HEK293 (cell line): ENCODE data around the gene OSBPL10.

Source experiments
- CTCF ChIA-PET: fragments of 350-600 bp; formaldehyde crosslinking; extraction: SDS; loops from one replicate; lab custom pipeline; 2021; ENCODE audit warnings: antibody characterized with exemption; lab: Yijun Ruan, JAX
- POLR2A ChIA-PET: fragments of 300-600 bp; formaldehyde crosslinking; extraction: SDS; loops from one replicate; lab custom pipeline; 2020; ENCODE audit warnings: antibody characterized with exemption, inconsistent platforms; lab: Yijun Ruan, JAX
- H3K27ac ChIP-seq: fragments of 200-500 bp; sonication (Bioruptor generic); 2 replicates; pipeline ENCODE4 v1.5.1; 2014; ENCODE audit warnings: low read depth, low read length, control low read depth, inconsistent platforms; ENCODE audit errors: extremely low read depth
- H3K36me3 ChIP-seq, 2 experiments: fragments of 200-500 bp in 1 of 2; sonication (Bioruptor generic) in 1 of 2; 1 replicate in 1 of 2; 2 replicates in 1 of 2; pipeline ENCODE4 v1.5.1; 2014 to 2017; ENCODE audit warnings: inconsistent platforms in 2 of 2, low read length in 2 of 2; ENCODE audit not compliant: control insufficient read depth in 2 of 2, insufficient read depth in 1 of 2
- H3K4me1 ChIP-seq: fragments of 200-500 bp; sonication (Bioruptor generic); 2 replicates; pipeline ENCODE4 v1.5.1; 2014; ENCODE audit warnings: mild to moderate bottlenecking, low read length, inconsistent platforms; ENCODE audit not compliant: control insufficient read depth, insufficient read depth
- H3K4me3 ChIP-seq: 2 replicates; pipeline ENCODE4 v1.5.1; 2011; ENCODE audit warnings: low read depth, mild to moderate bottlenecking, control low read depth, low read length, moderate library complexity
- H3K9me3 ChIP-seq: fragments of 200-500 bp; sonication (Bioruptor generic); 2 replicates; pipeline ENCODE4 v1.5.1; 2014; ENCODE audit warnings: low read depth, low read length, inconsistent platforms; ENCODE audit not compliant: control insufficient read depth, insufficient read depth
- ATF2 ChIP-seq: fragments of 450-650 bp; formaldehyde crosslinking; IDR thresholded peaks from 2 replicates; pipeline ENCODE4 v1.5.1; 2016; ENCODE audit warnings: missing biosample characterization, missing genetic modification characterization, low read depth
- GLI2 ChIP-seq: fragments of 450-650 bp; formaldehyde crosslinking; IDR thresholded peaks from 2 replicates; pipeline ENCODE4; 2017; ENCODE audit warnings: missing biosample characterization, missing genetic modification characterization, low read depth, borderline replicate concordance
- GLIS2 ChIP-seq: fragments of 450-650 bp; formaldehyde crosslinking; IDR thresholded peaks from 2 replicates; pipeline ENCODE4 v1.5.1; 2016; ENCODE audit warnings: missing biosample characterization, missing genetic modification characterization
- IKZF3 ChIP-seq: fragments of 450-650 bp; IDR thresholded peaks from 2 replicates; pipeline ENCODE4 v1.5.0; 2018; ENCODE audit warnings: missing biosample characterization, mild to moderate bottlenecking, missing genetic modification characterization, moderate library complexity
- MEIS1 ChIP-seq: sonication (generic); formaldehyde crosslinking; IDR thresholded peaks from 2 replicates; pipeline ENCODE4 v1.8.1; 2022; ENCODE audit warnings: missing genetic modification reagents, mild to moderate bottlenecking, borderline replicate concordance
- YY2 ChIP-seq: fragments of 450-650 bp; formaldehyde crosslinking; IDR thresholded peaks from 2 replicates; pipeline ENCODE4 v1.5.1; 2016; ENCODE audit warnings: missing biosample characterization, missing genetic modification characterization
- ZFP37 ChIP-seq: fragments of 450-650 bp; formaldehyde crosslinking; IDR thresholded peaks from 2 replicates; pipeline ENCODE4 v1.5.1; 2016; ENCODE audit warnings: missing biosample characterization, missing genetic modification characterization
- ZNF121 ChIP-seq: fragments of 450-650 bp; formaldehyde crosslinking; IDR thresholded peaks from 2 replicates; pipeline ENCODE4 v1.5.1; 2016; ENCODE audit warnings: missing biosample characterization, missing genetic modification characterization
- ZNF138 ChIP-seq: fragments of 450-650 bp; formaldehyde crosslinking; IDR thresholded peaks from 2 replicates; pipeline ENCODE4 v1.5.1; 2016; ENCODE audit warnings: missing biosample characterization, missing genetic modification characterization, borderline replicate concordance
- ZNF155 ChIP-seq: fragments of 450-650 bp; formaldehyde crosslinking; IDR thresholded peaks from 2 replicates; pipeline ENCODE4 v1.5.1; 2016; ENCODE audit warnings: missing biosample characterization, missing genetic modification characterization
- ZNF341 ChIP-seq: fragments of 450-650 bp; formaldehyde crosslinking; IDR thresholded peaks from 2 replicates; pipeline ENCODE4; 2016; ENCODE audit warnings: low read depth, missing biosample characterization, missing genetic modification characterization
- ZNF513 ChIP-seq: fragments of 450-650 bp; IDR thresholded peaks from 2 replicates; pipeline ENCODE4 v1.5.1; 2018; ENCODE audit warnings: missing biosample characterization, missing genetic modification characterization
- ZNF747 ChIP-seq: fragments of 450-650 bp; formaldehyde crosslinking; IDR thresholded peaks from 2 replicates; pipeline ENCODE4 v1.5.1; 2016; ENCODE audit warnings: missing biosample characterization, missing genetic modification characterization
- ZXDB ChIP-seq: fragments of 450-650 bp; formaldehyde crosslinking; IDR thresholded peaks from 2 replicates; pipeline ENCODE4 v1.5.1; 2016; ENCODE audit warnings: missing biosample characterization, missing genetic modification characterization
- TF ChIP-seq, protein P1 (sequence below): fragments of 450-650 bp; formaldehyde crosslinking; optimal IDR thresholded peaks from 2 replicates; pipeline ENCODE3; 2016; ENCODE audit warnings: missing biosample characterization, mild to moderate bottlenecking, missing genetic modification characterization
- TF ChIP-seq, protein P2 (sequence below): fragments of 450-650 bp; formaldehyde crosslinking; IDR thresholded peaks from 2 replicates; pipeline ENCODE4 v1.5.1; 2017; ENCODE audit warnings: missing biosample characterization, missing genetic modification characterization
- TF ChIP-seq, protein P3 (sequence below): fragments of 450-650 bp; formaldehyde crosslinking; IDR thresholded peaks from 2 replicates; pipeline ENCODE4 v1.5.1; 2016; ENCODE audit warnings: missing biosample characterization, missing genetic modification characterization
- TF ChIP-seq, protein P4 (sequence below): fragments of 450-650 bp; formaldehyde crosslinking; IDR thresholded peaks from 2 replicates; pipeline ENCODE4 v1.5.1; 2016; ENCODE audit warnings: missing biosample characterization, missing genetic modification characterization, borderline replicate concordance
- TF ChIP-seq, protein P5 (sequence below): fragments of 450-650 bp; formaldehyde crosslinking; IDR thresholded peaks from 2 replicates; pipeline ENCODE4 v1.5.1; 2016; ENCODE audit warnings: missing biosample characterization, missing genetic modification characterization, borderline replicate concordance

Gene OSBPL10

GRCh38 chr3:31710123-31710803 lies 270.8 kb downstream of the OSBPL10 start:
- ChIA-PET CTCF (interaction anchor here (0.6 kb wide), 1 partner anchor 13 kb away, joined by 3 read pairs; no protein-coding TSS in a partner anchor), POLR2A (no interaction called here)
- Histone ChIP-seq H3K36me3 (no peaks in the 10 kb centered on the region), H3K4me1 (no peaks in the 10 kb centered on the region), H3K9me3 (no peaks in the 10 kb centered on the region), H3K27ac (no peak overlapping the region), H3K4me3 (no peak overlapping the region)
- TF ChIP-seq ZNF513 (tag by site-specific recombination), result no peak
- TF ChIP-seq GLI2 (tag by site-specific recombination), result no peak
- no peak for TF ChIP-seq ZNF341 (tag by site-specific recombination)
- TF ChIP-seq, protein P1, sequence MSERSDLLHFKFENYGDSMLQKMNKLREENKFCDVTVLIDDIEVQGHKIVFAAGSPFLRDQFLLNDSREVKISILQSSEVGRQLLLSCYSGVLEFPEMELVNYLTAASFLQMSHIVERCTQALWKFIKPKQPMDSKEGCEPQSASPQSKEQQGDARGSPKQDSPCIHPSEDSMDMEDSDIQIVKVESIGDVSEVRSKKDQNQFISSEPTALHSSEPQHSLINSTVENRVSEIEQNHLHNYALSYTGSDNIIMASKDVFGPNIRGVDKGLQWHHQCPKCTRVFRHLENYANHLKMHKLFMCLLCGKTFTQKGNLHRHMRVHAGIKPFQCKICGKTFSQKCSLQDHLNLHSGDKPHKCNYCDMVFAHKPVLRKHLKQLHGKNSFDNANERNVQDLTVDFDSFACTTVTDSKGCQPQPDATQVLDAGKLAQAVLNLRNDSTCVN (tag by site-specific recombination), result no peak
- TF ChIP-seq ZNF155, result no peak
- TF ChIP-seq GLIS2 (tag by site-specific recombination), result no peak
- TF ChIP-seq YY2 (tag by site-specific recombination), result no peak
- no peak for TF ChIP-seq ZXDB (tag by site-specific recombination)
- TF ChIP-seq, protein P2, sequence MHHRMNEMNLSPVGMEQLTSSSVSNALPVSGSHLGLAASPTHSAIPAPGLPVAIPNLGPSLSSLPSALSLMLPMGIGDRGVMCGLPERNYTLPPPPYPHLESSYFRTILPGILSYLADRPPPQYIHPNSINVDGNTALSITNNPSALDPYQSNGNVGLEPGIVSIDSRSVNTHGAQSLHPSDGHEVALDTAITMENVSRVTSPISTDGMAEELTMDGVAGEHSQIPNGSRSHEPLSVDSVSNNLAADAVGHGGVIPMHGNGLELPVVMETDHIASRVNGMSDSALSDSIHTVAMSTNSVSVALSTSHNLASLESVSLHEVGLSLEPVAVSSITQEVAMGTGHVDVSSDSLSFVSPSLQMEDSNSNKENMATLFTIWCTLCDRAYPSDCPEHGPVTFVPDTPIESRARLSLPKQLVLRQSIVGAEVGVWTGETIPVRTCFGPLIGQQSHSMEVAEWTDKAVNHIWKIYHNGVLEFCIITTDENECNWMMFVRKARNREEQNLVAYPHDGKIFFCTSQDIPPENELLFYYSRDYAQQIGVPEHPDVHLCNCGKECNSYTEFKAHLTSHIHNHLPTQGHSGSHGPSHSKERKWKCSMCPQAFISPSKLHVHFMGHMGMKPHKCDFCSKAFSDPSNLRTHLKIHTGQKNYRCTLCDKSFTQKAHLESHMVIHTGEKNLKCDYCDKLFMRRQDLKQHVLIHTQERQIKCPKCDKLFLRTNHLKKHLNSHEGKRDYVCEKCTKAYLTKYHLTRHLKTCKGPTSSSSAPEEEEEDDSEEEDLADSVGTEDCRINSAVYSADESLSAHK (tag by site-specific recombination), result no peak
- TF ChIP-seq, protein P3, sequence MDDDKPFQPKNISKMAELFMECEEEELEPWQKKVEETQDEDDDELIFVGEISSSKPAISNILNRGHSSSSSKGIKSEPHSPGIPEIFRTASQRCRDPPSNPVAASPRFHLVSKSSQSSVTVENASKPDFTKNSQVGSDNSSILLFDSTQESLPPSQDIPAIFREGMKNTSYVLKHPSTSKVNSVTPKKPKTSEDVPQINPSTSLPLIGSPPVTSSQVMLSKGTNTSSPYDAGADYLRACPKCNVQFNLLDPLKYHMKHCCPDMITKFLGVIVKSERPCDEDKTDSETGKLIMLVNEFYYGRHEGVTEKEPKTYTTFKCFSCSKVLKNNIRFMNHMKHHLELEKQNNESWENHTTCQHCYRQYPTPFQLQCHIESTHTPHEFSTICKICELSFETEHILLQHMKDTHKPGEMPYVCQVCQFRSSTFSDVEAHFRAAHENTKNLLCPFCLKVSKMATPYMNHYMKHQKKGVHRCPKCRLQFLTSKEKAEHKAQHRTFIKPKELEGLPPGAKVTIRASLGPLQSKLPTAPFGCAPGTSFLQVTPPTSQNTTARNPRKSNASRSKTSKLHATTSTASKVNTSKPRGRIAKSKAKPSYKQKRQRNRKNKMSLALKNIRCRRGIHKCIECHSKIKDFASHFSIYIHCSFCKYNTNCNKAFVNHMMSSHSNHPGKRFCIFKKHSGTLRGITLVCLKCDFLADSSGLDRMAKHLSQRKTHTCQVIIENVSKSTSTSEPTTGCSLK, result no peak
- TF ChIP-seq MEIS1 (CRISPR knock-in tag), result no peak
- TF ChIP-seq ZNF138 (tag by site-specific recombination), result no peak
- no peak for TF ChIP-seq ZNF121 (tag by site-specific recombination)
- no peak for TF ChIP-seq ZFP37 (tag by site-specific recombination)
- TF ChIP-seq IKZF3, result no peak
- TF ChIP-seq ATF2 (tag by site-specific recombination), result no peak
- TF ChIP-seq, protein P4, sequence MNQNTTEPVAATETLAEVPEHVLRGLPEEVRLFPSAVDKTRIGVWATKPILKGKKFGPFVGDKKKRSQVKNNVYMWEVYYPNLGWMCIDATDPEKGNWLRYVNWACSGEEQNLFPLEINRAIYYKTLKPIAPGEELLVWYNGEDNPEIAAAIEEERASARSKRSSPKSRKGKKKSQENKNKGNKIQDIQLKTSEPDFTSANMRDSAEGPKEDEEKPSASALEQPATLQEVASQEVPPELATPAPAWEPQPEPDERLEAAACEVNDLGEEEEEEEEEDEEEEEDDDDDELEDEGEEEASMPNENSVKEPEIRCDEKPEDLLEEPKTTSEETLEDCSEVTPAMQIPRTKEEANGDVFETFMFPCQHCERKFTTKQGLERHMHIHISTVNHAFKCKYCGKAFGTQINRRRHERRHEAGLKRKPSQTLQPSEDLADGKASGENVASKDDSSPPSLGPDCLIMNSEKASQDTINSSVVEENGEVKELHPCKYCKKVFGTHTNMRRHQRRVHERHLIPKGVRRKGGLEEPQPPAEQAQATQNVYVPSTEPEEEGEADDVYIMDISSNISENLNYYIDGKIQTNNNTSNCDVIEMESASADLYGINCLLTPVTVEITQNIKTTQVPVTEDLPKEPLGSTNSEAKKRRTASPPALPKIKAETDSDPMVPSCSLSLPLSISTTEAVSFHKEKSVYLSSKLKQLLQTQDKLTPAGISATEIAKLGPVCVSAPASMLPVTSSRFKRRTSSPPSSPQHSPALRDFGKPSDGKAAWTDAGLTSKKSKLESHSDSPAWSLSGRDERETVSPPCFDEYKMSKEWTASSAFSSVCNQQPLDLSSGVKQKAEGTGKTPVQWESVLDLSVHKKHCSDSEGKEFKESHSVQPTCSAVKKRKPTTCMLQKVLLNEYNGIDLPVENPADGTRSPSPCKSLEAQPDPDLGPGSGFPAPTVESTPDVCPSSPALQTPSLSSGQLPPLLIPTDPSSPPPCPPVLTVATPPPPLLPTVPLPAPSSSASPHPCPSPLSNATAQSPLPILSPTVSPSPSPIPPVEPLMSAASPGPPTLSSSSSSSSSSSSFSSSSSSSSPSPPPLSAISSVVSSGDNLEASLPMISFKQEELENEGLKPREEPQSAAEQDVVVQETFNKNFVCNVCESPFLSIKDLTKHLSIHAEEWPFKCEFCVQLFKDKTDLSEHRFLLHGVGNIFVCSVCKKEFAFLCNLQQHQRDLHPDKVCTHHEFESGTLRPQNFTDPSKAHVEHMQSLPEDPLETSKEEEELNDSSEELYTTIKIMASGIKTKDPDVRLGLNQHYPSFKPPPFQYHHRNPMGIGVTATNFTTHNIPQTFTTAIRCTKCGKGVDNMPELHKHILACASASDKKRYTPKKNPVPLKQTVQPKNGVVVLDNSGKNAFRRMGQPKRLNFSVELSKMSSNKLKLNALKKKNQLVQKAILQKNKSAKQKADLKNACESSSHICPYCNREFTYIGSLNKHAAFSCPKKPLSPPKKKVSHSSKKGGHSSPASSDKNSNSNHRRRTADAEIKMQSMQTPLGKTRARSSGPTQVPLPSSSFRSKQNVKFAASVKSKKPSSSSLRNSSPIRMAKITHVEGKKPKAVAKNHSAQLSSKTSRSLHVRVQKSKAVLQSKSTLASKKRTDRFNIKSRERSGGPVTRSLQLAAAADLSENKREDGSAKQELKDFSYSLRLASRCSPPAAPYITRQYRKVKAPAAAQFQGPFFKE (tag by site-specific recombination), result no peak
- TF ChIP-seq, protein P5, sequence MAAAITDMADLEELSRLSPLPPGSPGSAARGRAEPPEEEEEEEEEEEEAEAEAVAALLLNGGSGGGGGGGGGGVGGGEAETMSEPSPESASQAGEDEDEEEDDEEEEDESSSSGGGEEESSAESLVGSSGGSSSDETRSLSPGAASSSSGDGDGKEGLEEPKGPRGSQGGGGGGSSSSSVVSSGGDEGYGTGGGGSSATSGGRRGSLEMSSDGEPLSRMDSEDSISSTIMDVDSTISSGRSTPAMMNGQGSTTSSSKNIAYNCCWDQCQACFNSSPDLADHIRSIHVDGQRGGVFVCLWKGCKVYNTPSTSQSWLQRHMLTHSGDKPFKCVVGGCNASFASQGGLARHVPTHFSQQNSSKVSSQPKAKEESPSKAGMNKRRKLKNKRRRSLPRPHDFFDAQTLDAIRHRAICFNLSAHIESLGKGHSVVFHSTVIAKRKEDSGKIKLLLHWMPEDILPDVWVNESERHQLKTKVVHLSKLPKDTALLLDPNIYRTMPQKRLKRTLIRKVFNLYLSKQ, result no peak
- TF ChIP-seq ZNF747 (tag by site-specific recombination), result no peak
